ENCODE measurements around the gene GART. TPM values are rescaled to one million over a fixed set of nuclear protein-coding genes. Genes with fewer than 3 reads are reported as not detected.

Gene GART
- total and polyA plus RNA-seq, 2 of the 8 experiments (the other 6 are each of a cell fraction or from before 2014, with no cell fraction given): 23.1 to 231 TPM

- TF ChIP-seq ATF3 (IDR thresholded peaks at IDR 0.05; ENCODE audit: insufficient read depth, low read depth, low read length): no peak
- no peak for TF ChIP-seq POLR2AphosphoS5 (IDR thresholded peaks at IDR 0.05; ENCODE audit: low read depth, low read length)
- TF ChIP-seq CHD7 (IDR thresholded peaks at IDR 0.05; ENCODE audit: insufficient replicate concordance, low read length): no peak
- TF ChIP-seq POU5F1 (IDR thresholded peaks at IDR 0.05; ENCODE audit: low read depth, low read length): no peak
- TF ChIP-seq KDM4A (IDR thresholded peaks at IDR 0.05; ENCODE audit: low read depth, low read length, severe bottlenecking): no peak
- no peak for TF ChIP-seq ASH2L (IDR thresholded peaks at IDR 0.05; ENCODE audit: low read length)
- TF ChIP-seq BACH1 (IDR thresholded peaks at IDR 0.05; ENCODE audit: low read length): no peak
- TF ChIP-seq ZNF274 (IDR thresholded peaks at IDR 0.05; ENCODE audit: borderline replicate concordance, extremely low read depth, low read length): no peak
- TF ChIP-seq FOSL1 (IDR thresholded peaks at IDR 0.05; ENCODE audit: insufficient read depth, low read depth, low read length): no peak
Measured at GRCh38 chr21:33559813-33560212, 17.9 kb upstream of the GART start (continued).
